HG03460 (cell line): ENCODE data around the gene GABRB1.

Experiments
- ATAC-seq: cut with Tn5 transposase; IDR thresholded peaks from one replicate; pipeline ENCODE4 v1.9.1; 2021; ENCODE audit not compliant: unreplicated experiment

Gene GABRB1

GRCh38 chr4:47045261-47045660 lies 13.9 kb downstream of the GABRB1 start:
- no peak for ATAC-seq

DNA sequence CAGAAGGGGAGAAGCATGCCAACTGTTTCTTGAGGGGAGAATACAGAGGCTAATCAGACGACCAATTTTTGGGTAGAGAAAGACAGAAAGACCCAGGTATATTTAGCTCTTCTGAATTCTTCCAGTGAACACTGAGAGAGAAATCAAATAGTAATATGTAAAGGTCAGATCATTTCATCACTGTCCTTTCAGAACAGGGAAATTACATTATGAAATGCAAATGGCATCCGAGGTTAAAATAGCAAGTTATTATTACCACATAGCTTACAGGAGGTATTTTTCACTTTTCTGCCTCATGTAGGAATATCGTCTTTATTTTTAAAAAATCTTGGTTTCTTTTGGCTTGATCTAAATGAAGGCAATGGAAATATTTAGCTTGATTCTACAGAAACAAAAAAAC lies 18.0 kb downstream of the GABRB1 start:
- ATAC-seq: no peak

GRCh38 chr4:47050761-47051725 lies 19.7 kb downstream of the GABRB1 start:
- ATAC-seq: no peak

DNA sequence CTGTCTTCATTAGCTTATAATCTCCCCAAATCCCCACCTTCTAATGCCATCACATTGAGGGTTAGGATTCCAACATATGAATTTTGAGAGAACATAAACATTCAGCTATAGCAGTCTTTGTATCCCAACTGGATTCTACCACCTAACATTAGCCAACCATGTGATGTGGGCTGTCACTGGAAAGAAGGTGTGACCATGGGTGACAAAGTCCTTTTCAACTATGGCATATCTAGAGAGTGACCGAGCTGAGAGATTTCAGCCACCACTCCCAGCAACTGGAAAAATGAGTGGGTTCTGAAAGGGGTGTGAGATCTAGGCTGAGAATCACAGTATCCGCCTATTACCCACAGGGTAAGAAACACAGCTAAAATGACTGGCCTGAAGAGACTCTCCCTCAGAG lies 22.1 kb downstream of the GABRB1 start:
- ATAC-seq: no peak

GRCh38 chr4:47054130-47054529 lies 22.8 kb downstream of the GABRB1 start:
- ATAC-seq: no peak

DNA sequence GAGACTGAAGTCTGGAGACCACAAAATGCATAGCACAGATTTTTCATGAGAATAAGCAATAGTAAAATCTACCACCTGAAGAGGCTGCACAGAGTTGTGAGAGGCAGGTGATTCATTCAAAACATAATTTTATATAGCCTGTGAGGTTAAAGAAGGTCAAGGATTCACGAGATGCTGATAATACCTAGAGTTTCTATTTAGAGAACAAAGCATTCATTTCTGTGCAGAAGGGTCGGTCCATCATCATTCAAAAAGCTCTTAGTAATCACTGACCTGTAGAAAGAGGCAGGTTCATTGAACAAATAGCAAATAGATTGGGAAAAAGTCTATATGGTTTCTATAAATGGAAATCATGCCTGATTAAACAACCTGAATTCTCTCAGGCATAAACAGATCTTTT lies 26.6 kb downstream of the GABRB1 start:
- no peak for ATAC-seq

GRCh38 chr4:47060561-47060960 lies 29.2 kb downstream of the GABRB1 start:
- no peak for ATAC-seq

GRCh38 chr4:47061435-47061834 lies 30.1 kb downstream of the GABRB1 start:
- no peak for ATAC-seq

GRCh38 chr4:47065051-47065481 lies 33.7 kb downstream of the GABRB1 start:
- no peak for ATAC-seq

DNA sequence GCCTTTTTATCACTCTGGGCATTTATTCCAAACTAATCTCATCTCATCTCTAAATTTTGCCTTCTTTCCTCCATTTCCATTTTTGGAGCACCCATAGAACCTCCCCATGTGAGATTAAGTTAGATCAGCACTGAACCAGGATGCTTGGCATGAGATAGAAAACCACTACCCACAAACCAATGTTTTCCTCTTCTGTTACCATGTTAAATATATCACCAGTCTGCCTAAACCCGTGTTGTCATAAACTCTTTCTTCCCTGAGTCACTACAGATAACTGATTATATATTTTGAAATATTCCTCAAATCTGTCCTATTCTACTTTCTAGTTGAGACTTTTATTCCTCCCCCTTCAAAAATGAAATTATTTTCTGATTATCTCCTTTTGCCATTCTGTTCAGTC lies 37.6 kb downstream of the GABRB1 start:
- no peak for ATAC-seq

DNA sequence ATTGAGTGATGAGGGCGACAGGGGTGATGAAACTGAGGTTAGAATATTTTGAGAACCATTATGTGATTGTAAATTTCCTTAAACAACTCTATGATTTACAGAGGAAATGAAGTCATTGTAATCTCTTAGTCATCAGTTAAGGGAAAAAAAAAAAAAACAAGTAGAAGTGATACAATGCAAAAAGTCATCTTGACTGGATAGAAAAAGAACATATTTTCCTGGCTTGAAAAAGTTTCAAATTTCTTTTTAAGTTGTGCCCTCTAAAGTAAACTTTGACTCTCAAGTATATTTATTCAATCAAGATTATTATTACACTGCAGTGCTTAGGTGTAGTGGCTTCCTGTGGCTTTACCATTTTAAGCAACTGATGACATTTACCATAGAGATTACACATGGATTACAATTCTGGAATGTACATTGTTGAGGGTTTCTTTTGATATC lies 40.6 kb downstream of the GABRB1 start:
- no peak for ATAC-seq

- ATAC-seq: no peak
These were observed 42.3 kb downstream of the GABRB1 start for GRCh38 chr4:47073647-47074046.

DNA sequence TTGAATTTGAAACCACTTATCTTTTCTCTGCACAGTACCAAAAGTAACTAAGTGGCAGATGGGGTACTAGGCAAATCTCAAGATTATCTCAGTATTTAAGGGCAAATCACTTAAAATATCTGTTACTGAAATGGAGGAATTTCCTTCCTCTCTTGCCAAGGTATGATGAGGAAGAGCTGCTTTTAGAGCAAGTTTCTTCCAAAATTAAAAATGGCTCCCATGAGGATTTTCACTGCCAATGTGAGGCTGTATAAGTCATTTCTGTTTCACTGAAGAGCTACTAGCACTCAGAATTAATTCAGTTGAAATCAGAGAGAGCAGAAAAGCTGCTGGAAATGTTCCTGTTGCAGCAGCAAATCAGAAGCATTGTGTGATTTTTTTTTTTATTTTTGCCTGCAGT lies 43.4 kb downstream of the GABRB1 start:
- no peak for ATAC-seq

DNA sequence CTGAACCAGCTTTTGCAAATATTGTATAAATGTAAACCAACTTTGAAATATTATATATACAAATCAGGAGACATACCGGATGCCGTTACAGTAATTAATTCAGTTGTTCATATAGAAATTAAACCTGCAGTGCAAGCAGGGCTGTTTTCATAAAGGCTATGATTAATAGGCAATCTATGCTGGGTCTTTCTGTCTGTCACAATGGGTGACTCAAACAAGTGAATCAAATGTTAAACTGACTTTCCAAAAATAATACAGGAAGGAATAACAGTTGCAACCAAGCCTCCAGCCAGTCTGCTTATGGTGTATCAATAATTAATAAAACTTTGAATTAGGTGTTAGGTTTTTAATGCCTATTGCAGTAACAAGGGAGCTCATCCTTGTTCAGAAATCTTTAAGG lies 43.9 kb downstream of the GABRB1 start:
- no peak for ATAC-seq

- no peak for ATAC-seq
These were observed 44.6 kb downstream of the GABRB1 start for GRCh38 chr4:47075919-47076318.

GRCh38 chr4:47084111-47084510 lies 52.7 kb downstream of the GABRB1 start:
- ATAC-seq: no peak

DNA sequence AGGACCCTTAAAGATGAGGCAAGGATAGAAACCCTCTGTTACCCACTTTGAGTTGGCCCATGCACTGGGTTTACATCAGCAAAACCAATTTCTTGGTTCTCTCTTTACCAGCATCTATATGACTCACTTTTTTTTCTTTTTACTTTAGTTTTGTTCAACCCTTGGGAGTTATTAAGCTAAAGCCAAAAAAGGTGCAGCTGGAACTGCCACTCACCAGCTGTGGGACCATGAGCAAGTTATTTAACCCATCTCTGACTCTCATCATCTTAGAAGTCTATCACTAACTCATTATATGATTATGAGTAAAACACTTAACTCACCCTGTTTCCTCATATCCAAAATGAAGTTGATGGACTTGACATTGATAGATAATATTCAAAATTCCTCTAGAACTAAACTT lies 53.4 kb downstream of the GABRB1 start:
- ATAC-seq: no peak

GRCh38 chr4:47088298-47088697 lies 56.9 kb downstream of the GABRB1 start:
- no peak for ATAC-seq

GRCh38 chr4:47095884-47096283 lies 64.5 kb downstream of the GABRB1 start:
- ATAC-seq: no peak

DNA sequence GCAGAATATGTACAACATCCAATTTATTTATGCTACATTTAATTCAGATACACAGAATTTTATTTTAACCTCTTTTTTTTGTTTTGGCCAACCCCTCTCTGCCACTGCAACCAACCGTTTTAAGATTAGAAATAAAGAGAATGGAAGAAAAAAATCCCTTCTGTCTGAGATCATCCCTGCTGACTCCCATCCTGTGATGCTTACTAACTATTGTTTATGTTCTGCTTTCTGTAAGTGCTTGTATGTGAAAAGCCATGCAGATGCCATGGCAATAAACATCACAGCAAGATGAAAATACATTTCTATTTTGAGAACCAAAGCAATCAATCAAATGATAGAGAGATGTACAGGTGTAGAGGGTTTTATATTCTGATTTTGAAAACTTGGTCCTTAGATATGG lies 70.1 kb downstream of the GABRB1 start:
- no peak for ATAC-seq

GRCh38 chr4:47104986-47105385 lies 73.6 kb downstream of the GABRB1 start:
- ATAC-seq: no peak

DNA sequence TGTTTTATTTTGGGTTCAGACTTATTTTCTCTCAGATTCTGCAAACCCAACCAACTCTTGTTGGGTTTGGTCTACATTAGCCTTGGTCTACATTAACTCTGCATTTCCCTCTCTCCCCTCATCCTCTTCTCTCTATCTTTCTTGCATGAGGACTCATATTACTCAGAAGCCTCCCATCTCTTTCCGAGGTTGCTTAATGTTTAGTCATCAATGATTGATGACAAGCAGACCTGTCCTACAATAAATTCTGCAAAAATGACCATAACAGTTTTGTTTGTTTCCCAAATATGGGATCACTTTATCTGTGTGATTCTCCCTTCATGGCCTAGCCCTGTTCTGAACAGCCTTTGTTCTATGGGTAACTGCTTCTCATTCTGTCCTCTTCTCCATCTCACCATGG lies 75.2 kb downstream of the GABRB1 start:
- no peak for ATAC-seq

GRCh38 chr4:47109379-47109778 lies 78.0 kb downstream of the GABRB1 start:
- ATAC-seq: no peak
